Measurements from ENCODE around the gene LIN37.

Gene LIN37

GRCh38 chr19:35748106-35749020 is at the start of gene LIN37:
LIN37 (plus strand) TSS chr19:35748576; CDS start chr19:35748725, 149 bp downstream.
- peak; percentile 99 to 100 for DNase-seq

GRCh38 chr19:35702223-35703012 is 46.0 kb upstream of the LIN37 start:
- DNase-seq = peak; percentile 95 to 97

- no peak for DNase-seq
These were observed 45.0 kb upstream of the LIN37 start for GRCh38 chr19:35703343-35703742.

DNA sequence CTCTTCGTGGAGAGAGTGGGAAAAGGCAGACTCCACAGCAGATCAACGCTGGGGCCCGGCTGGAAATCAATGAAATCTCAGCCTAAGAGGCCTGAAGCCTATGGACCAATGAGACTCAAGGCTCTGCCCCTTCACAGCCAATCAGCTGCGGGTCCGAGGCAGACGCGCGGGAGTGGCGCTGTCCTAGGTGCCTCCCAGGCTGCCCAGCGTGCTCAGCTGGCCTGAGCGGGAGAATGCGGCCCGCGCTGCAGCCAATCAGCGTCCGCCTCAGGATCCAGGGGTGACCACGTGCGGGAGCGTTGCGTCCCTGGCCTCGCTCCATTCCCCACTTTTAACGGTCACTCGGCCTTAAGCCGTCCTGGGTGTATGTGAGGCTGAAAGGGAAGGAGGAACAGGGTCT is 44.2 kb upstream of the LIN37 start, which contains the start of gene ZBTB32:
Gene ZBTB32, plus strand, starts transcription at position 341 of the 400 bp plus-strand sequence. CDS start 10,069 bp downstream, outside the sequence.
- DNase-seq = no peak

GRCh38 chr19:35708391-35708790 is 40.0 kb upstream of the LIN37 start:
- DNase-seq = no peak

- peak in 1 of 2 donors; percentile 52 for DNase-seq
These were observed 37.3 kb upstream of the LIN37 start for GRCh38 chr19:35710784-35711723.

DNA sequence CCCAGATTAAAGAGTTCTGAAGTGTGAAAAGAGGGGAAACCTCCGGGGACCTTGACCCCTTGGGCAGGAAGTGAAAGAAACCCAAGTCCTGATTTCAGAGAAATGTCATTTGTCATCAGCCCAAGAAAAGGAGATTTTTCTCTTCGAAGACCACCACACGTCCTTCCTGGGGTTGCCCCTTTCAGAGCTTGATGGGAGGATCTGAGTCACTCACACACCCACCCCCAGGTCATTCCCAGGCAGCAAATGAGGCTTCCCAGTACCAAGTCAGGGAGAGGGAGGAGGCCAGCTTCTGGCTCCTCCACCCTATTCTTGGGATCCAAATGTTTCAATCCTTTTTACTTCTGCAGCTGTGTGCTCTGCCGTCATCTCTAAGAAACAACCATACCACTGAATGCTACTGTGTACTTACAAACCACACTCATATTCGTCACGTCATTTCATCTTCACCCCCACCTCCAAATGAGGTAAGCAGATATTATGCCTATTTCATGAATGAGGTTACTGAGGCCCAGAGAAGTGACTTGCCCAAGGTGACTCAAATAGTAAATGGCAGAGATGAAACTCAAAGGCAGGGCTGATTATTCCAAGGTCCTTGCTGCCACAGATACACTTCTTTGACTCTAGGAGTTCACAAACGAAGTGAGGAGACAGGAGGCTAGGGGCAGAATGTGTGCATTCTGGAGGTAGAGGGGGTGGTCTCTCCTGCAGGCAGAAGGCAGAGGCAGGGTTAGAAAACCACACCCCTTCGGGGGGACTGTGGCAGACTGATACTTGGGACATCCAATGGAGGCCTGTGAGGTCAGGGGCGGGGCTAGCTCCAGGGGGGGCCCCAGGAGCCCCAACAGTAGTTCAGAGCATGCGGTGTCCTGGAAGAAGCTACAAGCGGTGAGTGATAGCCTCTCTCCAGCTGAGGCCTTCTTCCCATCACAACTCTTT is 35.5 kb upstream of the LIN37 start:
- DNase-seq = peak; percentile 49 to 59

- DNase-seq = no peak
These were observed 34.9 kb upstream of the LIN37 start for GRCh38 chr19:35713506-35713850.

DNA sequence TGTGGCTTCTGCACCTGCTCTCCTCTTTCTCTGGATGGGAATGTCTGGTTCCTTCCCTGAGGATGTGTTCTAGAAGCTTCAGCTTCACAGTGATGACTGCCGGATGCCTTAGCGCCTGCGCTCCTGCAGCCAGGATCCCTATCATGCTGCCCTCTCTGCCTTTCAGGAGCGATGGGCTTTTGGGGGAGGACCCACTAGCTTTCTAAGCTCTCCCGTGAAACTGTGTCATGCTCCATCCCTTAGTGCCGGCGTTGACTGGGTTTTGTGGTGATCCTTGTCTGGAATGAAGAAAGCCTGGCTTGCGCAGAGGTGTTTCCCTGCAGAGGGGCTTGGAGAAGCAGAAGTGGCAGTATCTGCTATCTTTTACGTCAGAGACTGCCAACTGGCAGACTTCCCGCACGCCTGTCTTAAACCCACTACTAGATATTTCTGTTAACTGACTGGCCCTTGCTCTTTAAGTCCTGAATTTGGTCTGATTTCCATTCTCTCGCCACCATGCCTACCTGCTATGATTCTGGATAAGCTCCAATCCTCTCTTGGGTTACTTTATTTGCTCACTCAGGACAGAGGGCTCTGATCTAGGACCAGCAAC is 34.4 kb upstream of the LIN37 start:
- no peak for DNase-seq

DNA sequence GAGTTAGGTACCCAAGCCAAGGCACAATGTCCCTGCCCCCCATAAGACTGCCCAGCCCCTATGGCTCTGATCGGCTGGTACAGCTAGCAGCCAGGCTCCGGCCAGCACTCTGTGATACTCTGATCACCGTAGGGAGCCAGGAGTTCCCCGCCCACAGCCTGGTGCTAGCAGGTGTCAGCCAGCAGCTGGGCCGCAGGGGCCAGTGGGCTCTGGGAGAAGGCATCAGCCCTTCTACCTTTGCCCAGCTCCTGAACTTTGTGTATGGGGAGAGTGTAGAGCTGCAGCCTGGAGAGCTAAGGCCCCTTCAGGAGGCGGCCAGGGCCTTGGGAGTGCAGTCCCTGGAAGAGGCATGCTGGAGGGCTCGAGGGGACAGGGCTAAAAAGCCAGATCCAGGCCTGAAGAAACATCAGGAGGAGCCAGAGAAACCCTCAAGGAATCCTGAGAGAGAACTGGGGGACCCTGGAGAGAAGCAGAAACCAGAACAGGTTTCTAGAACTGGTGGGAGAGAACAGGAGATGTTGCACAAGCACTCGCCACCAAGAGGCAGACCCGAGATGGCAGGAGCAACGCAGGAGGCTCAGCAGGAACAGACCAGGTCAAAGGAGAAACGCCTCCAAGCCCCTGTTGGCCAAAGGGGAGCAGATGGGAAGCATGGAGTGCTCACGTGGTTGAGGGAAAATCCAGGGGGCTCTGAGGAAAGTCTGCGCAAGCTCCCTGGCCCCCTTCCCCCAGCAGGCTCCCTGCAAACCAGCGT is 33.6 kb upstream of the LIN37 start:
- no peak for DNase-seq

DNA sequence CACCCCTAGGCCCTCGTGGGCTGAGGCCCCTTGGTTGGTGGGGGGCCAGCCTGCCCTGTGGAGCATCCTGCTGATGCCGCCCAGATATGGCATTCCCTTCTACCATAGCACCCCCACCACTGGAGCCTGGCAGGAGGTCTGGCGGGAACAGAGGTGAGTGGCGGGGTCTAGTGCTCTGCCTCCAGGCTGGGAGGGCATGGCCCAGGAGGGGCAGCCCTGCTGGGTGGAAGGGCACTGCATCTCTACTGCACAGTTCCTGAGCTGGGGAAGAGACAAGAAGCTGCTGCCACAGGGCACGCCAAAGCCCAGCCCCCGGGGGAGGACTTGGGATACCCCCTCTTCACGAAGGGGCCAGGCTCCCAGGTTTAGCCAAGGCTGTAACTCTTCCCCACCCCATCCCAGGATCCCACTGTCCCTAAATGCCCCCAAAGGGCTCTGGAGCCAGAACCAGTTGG is 33.0 kb upstream of the LIN37 start:
- DNase-seq = no peak

- DNase-seq = peak in 1 of 2 donors; percentile 25
These were observed 32.2 kb upstream of the LIN37 start for GRCh38 chr19:35715981-35716800.

DNA sequence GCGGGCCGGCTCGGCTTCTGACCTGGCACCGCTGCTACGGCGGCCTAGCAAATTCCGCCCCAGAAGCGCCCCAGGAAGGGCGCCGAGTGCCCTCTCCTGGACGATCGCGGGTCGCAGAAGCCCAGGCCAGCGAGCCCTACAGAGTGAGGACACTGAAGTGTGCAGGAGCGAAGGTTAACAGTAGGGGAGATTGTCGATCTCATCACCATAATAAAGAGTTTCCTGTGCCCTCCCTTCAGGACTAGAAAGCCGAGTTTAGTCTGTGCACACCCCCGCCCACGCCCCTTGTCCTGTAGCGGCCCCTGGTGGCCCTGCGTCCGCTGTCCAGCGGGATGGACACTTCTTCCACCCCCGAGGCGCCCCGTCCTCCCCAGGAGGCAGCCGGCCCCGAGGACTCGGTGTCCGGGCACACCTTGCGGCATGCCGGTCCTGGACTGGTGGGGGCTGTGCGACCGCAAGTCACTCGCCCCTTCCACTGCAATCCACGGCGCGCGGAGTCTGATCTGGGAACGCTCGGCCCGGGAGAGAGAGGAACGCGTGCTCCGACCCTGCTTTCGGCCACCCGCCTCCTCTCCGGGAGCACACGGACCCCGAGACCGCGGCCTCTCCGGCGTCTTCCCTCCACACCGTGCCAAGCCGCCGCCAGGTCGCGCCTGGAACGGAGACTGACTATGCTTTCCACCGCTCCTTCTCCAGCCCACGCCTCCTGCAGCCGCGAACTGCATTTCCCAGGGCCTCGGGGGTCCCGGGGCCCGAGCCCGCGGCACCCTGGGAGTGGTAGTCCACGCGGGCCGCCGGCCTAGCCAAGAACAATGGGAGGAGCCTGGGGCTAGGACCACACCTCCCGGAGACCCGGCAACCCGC is 31.3 kb upstream of the LIN37 start:
- peak; percentile 98 to 99 for DNase-seq

DNA sequence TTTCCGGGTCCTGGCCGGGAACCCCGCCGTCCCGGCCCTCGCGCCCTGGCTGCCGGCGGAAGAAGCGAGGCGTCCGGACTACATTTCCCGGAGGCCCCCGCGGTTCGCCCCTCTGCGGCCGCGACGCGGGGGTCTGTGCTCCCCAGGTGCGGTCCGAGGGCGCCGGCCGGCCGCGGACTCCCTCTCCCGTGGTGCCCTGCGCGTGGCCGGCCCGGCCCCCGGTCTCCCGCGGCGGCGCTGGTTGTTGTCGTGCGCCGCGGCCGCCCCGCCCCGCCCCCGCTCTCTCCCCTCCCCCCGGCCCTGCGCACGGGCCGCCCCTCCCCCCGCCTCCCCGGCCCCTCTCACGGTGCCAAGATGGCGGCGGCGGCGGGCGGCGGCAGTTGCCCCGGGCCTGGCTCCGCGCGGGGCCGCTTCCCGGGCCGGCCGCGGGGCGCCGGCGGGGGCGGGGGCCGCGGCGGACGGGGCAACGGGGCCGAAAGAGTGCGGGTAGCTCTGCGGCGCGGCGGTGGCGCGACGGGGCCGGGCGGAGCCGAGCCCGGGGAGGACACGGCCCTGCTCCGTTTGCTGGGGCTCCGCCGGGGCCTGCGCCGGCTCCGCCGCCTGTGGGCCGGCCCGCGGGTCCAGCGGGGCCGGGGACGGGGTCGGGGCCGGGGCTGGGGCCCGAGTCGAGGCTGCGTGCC is 30.6 kb upstream of the LIN37 start, which contains the start of gene KMT2B:
Gene KMT2B, plus strand, starts transcription at position 339 of the 680 bp plus-strand sequence. Its CDS starts 16 bp downstream, at position 355.
- DNase-seq = no peak

DNA sequence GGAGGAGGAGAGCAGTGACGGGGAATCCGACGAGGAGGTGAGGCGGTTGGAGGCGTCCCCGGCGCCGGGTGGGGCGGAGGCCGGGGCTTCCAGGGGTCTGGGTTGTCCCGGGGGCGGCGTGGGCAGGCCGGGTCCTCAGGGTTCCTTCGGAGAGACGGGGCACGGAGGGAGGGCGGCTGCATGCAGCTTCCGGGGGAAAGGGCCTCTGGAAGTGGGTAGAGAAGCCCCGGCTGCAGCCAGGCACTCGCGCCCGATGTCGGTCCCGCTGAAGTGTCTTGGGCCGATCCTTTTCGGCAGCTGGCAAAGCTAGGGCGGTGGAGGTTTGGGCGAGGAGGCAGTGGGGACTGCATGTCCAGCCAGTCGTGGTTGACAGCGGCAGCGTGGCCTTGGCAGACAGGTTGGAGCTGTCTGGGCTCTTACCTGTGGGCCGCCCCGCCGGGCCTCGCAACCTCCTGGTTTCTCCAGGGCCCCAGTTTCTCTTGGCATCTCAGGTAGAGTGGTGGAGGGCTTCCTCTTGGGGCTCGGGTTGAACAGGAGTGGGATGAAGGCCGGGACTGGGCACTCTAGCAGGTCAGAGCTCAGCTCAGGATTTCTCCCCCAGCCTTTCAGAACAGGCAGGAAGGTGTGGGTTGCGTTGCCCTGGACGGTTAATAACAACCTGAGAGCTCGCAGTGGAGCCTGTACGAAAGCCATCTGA is 29.9 kb upstream of the LIN37 start:
- DNase-seq = peak in 1 of 2 donors; percentile 42

DNA sequence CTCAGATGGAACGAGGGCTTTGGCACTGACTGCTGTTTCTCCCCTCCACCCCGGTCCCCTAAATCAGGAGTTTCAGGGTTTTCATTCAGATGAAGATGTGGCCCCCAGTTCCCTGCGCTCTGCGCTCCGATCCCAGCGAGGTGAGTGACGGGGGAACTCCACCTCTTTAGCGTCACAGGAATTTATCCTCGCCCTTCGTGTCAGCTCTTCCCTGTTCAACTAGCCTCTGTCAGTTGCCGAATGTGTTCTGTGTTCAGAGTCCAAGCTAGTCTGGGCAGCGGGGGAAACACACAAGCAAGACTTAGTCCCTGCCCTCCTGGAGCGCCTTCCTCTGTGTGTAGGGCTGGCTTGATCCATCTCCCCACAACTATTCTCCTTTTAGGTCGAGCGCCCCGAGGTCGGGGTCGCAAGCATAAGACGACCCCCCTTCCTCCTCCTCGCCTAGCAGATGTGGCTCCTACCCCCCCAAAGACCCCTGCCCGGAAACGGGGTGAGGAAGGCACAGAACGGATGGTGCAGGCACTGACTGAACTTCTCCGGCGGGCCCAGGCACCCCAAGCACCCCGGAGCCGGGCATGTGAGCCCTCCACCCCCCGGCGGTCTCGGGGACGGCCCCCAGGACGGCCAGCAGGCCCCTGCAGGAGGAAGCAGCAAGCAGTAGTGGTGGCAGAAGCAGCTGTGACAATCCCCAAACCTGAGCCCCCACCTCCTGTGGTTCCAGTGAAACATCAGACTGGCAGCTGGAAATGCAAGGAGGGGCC is 28.8 kb upstream of the LIN37 start:
- DNase-seq = no peak
